Stimulated activated CD8-positive, alpha-beta memory T cell treated with anti-CD3 and anti-CD28 coated beads, Interleukin-7, amount 100 ng/mL, for 4 hours (primary cell): ENCODE data around the gene DNAJB6.

ENCODE experiments used
- DNase-seq, 2 donors: peaks; one replicate each; pipeline ENCODE4 v3.0.0-alpha.2; 2020; ENCODE audit warnings: low read depth in 2 of 2

DNAJB6 gene

DNA sequence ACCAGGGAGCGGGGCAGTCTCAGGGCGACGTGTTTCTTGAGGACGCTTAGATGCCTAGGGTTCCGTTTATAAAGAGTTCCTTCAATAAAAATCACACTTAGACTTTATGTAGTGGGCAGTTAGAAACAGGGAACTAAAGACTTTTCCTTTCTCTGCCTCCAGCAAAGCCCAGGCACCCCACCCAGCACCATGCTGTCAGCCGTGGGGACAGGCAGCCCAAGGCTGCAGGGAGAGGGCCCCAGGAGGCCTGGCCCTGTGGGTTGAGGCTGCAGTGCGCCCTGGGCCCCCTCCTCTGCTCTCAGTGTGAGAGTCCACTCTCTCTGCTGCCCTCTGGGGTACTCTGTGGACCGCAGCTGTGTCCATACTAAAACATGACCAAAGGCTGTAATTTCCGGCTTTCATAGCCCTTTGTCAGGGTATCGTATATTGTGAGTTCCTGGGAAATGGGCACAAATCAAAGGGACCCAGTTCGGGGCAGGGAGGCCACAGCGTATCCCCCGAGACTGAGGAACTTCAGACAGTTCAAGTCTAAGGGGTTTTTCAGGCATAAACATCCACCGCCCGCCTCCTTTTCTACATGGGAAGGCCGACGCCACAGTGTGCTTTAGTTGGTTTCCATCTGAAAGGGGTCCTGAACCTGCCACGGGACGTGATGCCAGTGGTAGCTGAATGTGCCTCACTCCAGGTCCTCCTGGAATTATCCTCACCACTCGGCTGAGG, 59.7 kb downstream of the DNAJB6 start:
- no peak for DNase-seq

DNA sequence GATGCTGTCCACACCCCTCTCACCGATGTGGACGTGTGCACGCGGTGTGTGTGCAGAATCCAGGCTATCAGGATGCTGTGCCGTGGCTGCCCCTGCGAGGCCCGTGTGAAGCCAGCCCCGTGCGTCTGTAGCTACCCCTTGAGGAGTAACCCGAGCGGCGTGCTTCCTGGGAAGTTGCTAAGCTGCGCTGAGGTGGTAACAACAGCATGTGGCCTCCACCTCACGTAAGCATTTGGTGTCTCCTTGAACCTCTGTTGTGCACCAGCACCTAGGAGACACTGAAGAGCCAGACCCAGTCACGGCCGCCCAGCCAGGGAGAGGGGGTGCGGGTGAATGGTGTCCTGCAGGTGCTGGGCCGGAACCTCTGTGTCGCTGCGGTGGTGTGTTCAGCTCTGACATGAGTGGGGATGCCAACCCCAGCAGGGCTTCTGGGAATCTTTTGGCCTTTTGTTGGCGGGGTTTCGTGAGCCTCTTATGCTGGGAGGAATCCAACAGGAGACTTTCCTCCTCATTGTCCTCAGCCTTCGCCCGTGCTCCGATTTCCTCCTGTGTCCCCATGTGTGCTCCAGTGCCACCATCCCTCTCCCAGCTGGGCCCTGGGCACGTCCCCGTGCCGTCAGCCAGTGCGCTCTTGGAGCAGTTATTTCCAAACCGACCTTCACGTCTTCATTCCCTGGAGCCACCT, 60.4 kb downstream of the DNAJB6 start:
- no peak for DNase-seq

DNA sequence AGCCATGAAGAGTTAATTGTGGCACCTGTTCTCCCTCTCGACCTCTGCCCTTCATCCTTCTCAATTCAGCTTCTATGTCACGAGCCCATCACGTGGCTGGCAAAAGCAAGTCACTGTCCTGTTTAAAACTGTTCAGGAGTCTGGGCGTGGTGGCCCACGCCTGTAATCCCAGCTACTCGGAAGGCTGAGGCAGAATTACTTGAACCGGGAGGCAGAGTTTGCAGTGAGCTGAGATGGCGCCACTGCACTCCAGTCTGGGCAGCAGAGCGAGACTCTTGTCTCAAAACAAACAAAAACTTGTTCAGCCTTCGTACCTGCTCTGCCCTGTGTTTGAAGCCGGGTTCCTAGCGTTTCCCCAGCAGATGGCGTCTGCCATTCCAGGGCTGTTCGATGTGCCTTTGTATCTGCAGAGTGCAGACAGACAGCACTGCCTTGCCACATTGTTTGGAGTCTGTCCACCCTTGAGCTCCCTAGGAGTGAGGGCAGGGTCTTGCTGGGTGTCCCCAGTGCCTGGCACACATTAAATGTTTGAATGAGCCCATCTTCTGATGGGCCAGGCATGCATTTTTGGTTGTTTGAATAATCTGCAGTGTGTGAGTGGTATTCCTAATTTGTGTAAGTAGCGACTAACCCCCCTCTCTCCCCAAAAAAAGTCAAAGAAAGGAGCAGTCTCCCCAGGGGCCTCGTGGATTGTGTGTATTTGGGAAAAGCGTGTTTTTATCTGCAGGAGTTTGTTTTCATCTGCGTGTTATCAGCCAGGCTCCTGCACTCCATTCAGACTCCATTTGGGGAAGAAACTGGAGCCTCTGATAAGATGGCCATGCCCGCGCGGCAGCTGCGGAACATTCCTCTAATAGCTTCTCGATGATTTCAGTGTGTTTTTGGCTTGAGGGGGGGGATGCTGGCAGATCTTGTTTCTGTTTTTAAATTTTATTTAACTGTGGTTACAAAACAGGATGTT, 61.2 kb downstream of the DNAJB6 start:
- no peak for DNase-seq

DNA sequence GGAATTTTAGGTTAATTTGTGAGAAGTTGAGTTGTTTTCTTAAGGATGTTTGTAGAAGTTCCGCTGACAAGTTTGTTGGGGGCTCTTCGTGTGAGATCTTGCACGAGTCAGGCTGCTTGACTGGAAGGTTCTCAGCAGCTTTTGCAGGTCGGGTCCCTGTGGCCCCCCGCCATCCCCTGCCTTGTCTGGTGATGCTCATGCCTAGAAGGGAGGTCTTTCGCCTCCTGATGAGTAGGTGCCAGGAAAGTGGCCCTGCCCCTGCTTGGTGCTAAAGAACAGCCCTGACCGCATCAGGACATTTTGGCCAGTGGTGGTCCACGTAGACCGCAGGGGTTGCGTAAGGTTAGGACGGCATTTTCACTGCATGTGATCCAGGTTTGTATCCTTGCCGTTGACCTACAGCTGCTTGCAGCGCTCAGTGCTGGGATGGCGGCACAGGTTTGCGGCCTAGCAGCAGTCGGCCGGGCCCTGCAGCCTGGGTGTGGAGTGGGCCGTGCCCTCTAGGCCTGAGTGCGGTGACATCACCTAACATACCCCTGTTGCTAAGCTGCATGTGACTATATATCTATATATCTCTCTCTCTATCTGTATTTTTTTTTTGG, 62.4 kb downstream of the DNAJB6 start:
- DNase-seq, result no peak

DNA sequence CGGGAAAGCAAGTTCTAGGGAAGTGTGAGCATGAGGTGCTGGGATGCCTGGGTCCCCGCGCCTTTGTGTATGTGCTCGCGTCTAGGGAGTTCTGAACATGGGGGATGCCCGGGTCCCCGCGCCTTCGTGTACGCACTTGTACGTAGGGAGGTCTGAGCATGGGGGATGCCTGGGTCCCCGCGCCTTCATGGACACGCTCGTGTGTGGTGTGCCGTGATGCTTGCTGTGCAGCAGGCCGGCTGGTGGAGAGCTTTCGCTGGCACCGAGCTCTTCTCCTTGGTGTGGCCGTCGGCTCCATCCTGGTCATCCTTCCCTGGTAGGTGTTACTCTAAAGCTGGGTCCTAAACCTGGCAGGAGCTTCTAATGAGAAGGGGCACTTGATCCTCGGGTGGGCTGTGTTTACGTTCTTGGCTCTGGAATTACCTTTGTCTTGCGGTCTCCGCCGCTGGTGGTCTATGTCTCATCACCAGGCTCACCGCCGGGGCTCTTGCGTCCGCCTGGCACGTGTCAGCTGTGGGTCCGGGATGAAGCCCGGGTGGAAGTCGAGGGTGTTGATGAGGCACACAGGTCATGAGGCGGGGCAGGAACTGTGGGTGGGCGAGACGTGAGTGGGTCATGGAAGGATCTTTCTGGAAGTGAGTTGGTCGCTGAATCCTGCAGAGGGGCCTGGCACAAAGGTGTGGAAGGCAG, 63.5 kb downstream of the DNAJB6 start:
- DNase-seq, result no peak

DNA sequence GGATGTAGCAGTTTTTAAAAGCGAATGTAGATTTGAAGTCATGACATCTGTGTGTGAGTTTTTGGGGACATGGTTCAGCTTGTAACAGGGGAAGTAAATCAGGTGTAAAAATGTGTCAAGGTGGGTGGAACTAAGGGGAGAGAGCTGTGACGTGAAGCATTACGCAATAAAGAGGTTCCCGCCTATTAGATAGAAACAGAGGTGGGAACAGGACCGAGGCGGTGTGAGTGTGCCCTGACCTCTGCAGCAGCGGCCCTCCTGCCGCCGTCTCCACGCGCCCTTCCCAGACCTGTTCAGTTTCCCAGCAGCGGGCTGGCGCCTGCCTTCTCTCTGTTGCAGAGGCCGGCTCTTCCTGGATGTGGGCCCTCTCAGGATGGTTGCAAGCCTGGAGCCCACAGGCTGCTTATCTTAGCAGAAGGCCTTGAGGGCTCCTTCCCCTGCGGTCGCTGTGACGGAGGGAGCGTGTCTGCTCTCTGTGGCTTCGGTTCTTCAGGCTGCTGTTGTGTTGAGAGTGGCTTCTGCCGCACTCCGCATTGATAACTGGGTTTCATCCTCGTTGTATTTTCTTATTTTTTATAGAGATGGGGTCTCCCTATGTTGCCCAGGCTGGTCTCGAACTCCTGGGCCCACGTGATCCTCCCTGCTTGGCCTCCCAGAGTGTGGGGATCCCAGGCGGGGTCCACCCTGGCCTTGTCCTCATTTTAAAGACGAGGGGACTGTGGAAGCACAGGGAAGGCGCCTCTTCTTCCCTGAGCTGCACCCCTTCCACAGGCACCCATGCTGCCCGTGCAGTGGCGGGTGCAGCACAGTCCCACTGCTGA, 65.0 kb downstream of the DNAJB6 start:
- DNase-seq, result no peak

DNA sequence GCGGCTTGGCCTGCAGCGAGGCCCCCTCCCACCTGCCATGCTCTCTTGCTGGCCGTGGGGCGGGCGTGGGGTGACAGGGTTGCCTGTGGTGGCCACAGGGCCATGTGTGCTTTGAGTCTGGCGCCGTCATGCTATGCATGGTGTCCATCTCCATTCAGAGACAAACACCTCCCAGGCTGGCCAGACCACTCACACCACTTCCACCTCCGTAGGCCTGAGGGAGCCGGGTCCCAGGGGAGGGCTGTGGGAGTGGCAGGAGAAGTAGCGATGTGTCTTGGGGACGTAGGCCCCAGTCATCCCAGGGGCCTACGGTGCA, 65.5 kb downstream of the DNAJB6 start:
- no peak for DNase-seq

DNA sequence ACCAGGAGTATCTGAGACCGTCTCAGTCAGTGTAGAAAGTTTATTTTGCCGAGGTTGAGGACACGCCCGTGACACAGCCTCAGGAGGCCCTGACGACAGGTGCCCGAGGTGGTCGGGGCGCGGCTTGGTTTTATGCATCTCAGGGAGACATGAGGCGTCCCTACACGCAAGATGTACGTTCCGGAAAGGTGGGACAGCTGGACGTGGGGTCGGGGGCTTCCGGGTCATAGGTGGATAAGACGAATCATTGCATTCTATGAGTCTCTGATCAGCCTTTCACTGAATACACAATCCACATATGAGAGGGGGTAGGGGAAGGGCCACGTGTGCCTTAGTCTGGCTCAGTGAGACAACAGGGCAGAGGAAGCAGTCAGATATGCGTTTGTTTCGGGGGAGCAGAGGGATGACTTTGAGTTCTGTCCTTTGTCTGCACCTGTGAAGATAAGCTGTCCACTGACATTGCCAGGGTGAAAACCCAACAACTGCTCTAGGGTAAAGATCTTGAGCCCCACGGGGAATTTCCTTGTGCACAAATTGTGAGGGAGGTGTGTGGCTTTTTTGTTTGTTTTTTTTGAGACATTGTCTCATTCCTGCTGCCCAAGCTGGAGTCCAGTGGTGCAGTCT, 66.2 kb downstream of the DNAJB6 start:
- no peak for DNase-seq

DNA sequence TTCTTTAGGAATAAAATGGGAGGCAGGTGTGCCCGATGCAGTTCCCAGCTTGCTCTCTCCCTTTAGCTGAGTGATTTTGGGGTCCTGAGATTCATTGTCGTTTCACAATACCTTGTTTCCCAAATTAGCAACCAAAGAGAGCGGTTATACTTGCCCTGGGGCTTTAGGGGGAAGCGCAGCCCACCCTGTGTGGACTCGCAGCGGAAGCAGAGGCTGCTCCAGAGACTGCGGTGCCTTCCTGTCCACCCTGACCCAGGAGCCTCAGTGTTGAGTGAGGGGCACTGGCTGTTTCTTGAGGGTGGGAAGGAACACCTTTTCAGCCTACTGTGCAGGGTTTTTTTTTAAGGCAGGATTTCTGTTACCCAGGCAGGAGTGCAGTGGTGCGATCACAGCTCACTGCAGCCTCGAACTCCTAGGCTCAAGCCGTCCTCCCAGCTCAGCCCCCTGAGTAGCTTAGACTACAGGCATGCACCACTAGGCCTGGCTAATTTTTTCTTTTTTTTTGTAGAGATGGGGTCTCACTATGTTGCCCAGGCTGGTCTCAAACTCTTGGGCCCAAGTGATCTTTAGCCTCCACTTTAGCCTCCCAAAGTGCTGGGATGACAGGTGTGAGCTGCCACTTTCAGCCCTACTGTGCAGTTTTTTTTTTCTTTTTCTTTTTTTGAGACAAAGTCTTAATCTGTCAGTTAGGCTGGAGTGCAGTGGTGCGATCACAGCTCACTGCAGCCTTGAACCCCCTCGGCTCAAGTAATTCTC, 67.0 kb downstream of the DNAJB6 start:
- DNase-seq, result no peak

DNA sequence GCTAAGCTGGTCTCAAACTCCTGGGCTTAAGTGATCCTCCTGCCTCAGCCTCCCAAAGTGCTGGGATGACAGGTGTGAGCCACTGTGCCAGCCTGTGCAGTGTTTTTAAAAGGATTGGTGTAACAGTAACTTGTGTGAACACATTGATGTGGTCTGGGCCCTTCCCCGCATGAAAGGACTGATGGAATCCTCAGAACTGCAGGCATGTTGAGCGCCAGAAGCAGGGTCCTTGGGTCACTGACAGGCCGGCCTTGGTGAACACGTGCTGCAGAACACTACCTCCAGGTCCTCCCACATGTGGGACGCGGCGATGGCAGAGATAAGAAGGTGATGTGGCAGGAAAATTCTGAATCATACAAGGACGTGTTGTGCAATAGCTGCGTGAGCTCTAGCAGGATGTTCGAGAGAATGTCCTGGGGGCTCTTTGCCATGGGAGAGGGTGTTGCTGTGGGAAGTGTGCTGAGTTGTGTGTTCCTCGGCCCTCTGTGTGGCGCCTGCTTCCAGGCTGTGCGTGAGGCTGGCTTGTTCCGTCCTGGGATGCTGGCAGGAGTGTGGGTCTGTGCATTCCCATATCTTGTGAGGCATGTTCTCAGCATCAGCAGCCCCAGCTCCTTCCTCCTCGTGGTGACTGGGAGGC, 68.2 kb downstream of the DNAJB6 start:
- DNase-seq, result no peak

DNA sequence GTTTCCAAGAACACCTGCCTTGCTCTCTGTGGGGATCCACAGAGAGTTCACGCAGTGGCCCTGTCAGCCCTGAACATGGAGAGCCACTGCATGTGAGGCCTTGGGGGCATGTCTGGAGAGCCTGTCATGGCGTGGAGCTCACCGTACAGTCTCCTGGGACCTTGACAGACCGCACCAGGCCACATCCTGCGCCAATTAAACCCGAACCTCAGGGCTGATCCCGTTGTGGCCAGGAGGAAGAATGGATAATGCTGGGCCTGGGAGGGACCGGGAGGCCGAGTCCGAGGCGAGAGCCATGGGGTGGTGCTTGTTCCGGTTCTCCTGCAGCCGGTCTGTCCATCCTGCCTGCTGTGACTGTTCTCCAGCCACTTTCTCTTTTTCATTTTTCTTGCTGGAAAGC, 68.7 kb downstream of the DNAJB6 start:
- DNase-seq, result no peak

DNA sequence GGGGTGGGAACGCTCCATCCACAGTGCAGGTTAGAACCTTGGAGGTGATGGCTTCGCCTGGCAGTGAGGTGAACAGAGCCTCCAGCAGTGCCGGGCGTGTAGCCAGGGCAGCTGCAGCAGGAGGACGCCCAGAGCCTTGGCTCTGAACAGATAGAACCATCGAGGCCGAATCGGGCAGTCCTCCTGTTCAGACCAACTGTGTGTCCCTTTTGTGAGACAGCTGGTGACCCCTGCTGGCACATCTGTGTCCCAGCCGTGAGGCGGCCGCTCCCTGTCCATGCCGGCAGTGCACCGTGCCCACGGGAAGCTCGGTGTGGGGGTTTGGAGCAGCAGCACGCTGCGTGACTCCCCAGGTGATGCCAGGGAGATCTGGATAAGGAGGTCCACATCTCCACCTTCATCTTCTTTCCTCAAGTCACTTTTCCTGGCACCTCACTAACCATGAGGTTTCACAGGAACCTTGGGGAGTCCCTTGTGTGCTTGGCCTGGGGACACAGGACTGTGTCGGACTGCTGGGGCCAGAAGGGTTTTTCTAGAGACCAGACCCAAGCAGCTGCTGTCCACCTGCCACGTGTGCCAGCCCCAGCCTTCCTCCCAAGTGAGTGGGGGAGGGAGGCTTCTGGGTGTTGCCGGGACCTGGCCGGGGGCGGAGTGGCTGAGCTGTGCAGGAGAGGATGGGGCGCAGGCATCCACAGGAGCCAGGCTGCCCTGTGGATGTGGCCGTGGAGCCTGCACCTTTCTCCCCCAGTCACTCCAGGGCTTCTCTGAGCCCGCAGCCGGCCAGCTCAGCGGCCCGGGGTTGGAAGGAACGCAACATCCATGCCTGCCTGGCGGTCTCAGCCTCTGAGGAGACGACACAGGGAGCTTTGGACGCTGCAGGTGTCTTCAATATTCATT, 69.4 kb downstream of the DNAJB6 start:
- DNase-seq, result no peak

DNA sequence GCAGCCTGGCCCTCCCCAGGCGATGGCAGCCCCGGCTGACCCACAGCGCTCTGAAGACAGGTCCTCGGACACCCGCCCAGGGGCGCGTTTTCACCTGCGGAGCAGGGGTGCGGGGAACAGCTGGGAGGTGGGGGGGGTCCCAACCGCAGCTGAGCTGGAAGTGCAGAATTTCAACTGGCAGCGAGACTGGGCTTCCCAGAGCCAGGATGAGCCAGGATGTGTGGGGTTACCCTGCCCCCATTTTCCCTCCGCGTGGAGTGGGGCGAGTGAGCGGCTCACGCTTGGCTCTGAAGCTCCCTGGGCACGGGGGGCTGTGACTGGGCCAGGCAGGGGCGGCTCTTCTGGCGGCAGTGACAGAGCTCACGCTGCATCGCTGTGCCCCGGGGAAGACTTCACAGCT, 70.2 kb downstream of the DNAJB6 start:
- DNase-seq, result no peak

DNA sequence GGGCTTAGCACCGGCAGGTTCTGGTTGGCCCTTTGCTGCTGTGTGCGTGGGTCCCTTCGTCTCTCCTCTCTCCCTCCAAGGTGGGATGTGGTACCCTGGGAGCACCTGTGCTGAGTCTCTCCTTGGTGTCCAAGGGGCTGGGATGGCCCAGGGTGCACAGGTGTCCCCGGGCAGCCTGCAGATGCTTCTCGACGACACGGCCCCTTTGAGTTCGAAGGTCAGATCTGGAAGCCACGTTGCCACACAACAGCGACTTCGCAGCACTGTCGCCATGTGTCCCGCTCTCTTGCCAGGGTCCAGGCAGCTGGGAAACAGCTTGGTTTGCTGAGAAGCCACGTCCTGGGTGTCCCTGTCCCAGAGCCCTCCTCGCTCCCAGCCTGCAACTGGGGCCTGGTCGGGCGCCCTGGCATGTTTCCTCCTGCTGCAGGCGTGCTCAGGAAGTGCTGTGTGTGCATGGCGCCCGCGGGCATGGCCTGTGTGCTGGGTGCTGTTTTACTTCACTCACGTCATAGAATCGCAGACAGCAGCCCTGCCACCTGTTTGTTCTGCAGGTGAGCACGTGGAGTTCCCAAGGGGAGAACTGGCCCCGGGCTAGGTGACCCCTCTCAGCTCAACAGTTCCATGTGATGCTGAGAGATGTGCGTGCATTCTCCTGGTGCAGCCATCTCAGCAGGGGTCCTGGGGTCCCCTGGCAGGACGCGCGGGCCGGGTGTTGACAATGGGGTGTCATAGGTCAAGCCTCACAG, 70.9 kb downstream of the DNAJB6 start:
- DNase-seq, result no peak

DNA sequence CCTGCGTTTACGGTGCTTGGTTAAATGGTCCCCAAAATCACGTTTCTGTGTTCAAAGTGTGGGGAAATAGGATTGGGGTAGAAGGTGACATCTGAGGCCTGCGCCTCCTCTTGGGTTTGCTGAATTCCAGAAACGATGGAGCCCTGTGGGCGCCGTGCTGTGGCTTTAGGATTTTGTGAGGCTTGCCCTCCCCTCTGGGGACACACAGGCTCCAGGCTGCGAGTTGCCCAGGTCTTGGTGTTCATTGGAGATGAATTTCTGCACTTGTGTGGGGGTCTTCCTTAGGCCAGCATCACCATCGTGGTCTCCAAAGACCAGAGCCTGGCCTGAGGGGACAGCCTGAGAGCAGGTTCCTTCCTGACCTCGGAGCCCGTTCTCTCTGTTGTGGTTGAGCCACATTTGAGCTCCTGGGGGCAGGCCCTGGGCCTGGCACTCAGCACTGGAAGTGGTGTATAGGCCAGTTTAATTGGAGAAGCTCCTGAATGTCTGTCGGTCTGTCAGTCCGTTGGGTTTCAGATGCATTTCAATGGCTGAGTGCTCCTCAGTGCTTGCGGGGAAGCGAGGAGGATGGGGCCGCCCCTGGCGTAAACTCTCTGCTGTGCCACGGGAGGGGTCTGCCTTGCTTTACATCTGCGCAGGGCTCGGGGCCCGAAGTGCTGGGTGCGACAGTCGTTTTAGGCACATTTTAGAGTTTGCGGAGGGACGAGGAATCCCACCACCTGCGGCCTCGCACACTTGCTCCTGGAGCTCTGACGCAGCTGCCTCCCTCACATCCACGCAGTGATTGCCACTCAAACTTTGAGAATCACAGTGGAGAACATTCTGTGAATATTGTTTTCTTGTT, 71.7 kb downstream of the DNAJB6 start:
- no peak for DNase-seq

DNA sequence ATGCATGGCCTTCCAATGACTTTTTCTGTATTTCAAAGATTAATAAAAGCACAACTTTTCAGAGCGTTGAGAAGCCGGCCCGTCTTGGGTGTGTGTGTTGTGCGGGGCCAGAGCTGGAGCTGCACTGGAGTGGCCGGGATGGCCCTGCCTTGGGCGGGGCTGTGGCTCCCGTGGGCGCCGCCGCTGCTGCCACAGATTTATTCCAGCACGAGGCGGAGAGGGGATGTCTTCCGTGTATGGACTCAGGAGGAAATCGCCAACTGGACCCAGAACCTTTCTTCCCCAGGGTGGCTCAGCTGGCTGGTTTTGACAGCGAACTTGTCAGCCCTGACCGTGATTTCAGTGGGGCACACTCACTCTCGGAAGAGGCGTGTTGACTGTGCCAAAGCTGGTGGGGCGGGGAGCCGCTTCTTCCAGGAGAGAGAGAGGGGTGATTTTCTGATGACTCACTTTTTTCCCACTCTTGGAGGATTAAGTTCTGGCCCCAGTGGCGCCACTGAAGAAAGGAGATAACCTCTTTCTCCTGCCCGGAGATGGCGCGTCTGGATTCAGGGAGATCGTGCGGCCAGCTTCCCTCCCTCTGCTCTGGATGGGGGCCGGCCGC, 72.4 kb downstream of the DNAJB6 start:
- DNase-seq, result no peak
